GM19397 (cell line): ENCODE measurements around the gene IL10RB.

Source experiments
- ATAC-seq: cut with Tn5 transposase; IDR thresholded peaks from one replicate; pipeline ENCODE4 v1.9.1; 2021; ENCODE audit warnings: mild to moderate bottlenecking, moderate library complexity; ENCODE audit not compliant: unreplicated experiment

The IL10RB gene

GRCh38 chr21:33265664-33266049 lies 510 bp upstream of the IL10RB start:
- peak; percentile 13 for ATAC-seq

DNA sequence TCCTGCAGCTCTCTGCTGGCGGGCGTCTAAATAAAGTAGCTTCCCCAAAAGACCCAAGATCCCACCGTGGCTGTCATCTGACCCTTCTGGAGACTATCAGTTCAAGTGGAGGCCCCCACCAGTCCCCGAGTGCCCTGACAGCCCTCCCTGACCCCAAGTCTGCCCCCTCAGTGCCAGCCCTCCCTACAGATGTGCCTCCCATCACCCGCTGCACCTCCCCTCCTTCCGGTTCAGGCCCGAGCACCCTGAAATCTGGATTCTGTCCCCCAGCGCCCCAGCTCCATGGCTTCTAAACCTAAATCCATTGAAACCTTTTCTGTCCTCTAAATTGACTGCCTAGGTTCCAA lies 595 bp downstream of the IL10RB start:
- no peak for ATAC-seq

GRCh38 chr21:33267250-33267649 lies 1.1 kb downstream of the IL10RB start:
- ATAC-seq: no peak

DNA sequence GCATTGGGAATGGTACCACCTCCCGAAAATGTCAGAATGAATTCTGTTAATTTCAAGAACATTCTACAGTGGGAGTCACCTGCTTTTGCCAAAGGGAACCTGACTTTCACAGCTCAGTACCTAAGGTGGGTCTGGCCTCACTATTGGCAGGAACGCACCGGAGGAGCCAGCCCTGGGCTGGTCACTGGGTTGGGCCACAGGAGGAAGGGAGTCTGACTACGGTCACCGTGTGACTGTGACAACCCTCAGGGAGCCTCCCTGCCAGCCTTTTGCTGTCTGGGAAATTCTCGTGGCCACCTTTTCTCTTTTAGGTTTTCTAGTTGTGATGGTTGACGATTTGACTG lies 2.2 kb downstream of the IL10RB start:
- peak; percentile 9 for ATAC-seq

GRCh38 chr21:33268737-33269441 lies 2.7 kb downstream of the IL10RB start:
- ATAC-seq: peak; percentile 63

- ATAC-seq: no peak
Observed at GRCh38 chr21:33270986-33271385, 4.8 kb downstream of the IL10RB start.

- ATAC-seq: no peak
Observed at GRCh38 chr21:33273044-33273443, 6.9 kb downstream of the IL10RB start.

DNA sequence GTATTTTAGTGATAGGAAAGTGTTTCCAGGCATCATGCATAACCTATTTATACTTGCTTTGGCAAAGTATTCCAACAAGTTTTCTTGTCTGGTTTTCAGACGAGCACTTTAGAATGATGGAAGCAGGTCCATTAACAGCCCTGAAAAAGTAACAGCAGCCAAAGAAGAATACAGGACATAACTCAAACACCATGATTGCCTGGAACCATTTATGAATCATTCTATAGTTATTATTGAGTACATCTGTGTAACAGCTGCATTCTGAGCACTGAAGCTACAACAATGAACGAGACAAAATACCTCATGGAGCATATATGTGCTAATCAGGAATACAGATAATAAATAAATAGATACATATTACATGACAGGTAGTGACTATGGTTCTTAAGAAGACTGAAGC lies 12.6 kb downstream of the IL10RB start:
- no peak for ATAC-seq

- no peak for ATAC-seq
Observed at GRCh38 chr21:33279330-33279820, 13.2 kb downstream of the IL10RB start.

GRCh38 chr21:33281096-33281652 lies 15.0 kb downstream of the IL10RB start:
- ATAC-seq: no peak

DNA sequence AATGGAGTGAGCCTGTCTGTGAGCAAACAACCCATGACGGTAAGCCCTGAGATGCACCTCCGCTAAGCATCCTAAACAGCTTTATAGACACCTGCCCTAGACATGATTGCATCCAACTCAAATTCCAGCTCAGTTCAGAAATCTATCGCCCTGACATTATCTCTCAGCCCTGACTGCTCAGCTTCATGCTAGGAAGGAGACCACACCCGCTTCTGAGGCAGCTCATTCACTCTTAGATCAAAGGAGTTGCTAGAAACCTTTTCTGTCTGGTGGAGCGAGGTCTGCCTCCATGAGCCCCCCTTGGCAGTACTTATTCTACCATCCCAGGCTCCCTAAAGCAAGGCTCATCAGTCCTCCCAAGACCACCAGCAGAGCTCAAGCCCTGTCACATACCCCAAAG lies 17.0 kb downstream of the IL10RB start:
- ATAC-seq: no peak

GRCh38 chr21:33286076-33286475 lies 19.9 kb downstream of the IL10RB start:
- no peak for ATAC-seq

DNA sequence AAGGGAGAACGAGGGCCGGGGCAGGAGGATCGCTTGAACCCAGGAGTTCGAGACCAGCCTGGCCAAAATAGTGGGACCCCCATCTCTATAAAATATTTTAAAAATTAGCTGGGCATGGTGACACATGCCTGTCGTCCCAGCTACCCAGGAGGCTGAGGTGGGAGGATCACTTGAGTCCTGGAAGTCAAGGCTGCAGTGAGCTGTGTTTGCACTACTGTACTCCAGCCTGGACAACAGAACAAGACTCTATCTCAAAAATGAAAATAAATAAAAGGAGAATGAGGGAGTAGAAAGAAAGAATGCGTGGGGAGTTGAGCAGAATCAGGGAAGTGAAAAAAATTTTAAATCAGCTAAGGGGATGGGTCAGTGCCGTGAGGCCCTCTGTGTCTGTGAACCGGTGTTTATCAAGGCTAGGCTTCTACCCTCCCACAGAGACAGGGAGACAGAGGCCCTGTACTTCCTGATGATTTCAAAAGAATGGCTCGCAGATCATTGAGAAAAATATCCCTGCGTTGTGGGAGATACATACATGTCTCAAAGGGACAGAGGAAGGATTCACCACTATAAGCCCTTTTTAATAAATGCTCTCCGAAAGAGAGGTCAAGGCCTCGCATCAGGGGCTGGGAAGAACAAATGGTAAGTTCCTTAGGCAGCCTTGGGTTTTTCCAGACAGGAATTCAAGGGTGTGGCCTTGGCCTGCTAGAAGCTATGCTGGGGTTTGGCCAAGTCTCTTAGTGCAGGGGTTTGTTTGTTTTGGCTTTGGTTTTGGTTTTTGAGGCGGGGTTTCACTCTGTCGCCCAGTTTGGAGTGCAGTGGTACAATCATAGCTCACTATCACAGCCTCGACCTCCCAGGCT lies 20.7 kb downstream of the IL10RB start:
- no peak for ATAC-seq

- no peak for ATAC-seq
Observed at GRCh38 chr21:33289199-33289819, 23.1 kb downstream of the IL10RB start.

DNA sequence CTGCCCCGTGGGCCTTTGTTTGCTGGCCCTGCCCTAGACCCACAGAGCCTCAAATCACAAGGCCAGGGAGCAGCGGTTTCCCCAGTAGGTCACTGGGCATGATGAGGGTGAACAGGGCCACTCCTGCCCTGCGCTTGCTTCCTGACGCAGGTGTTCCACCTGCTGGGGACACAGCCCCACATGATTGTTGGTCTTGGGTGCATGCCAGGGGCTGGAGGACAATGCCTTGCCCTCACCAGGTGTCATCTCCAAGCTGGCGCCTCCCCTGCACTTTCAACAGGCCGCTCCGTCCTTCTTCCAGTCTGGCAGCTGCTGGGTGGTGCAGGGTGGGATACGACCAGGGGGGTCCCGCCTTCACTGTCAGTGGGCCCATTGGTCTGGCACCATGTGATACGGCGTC lies 24.3 kb downstream of the IL10RB start:
- no peak for ATAC-seq

- ATAC-seq: no peak
Observed at GRCh38 chr21:33291686-33292085, 25.5 kb downstream of the IL10RB start.

DNA sequence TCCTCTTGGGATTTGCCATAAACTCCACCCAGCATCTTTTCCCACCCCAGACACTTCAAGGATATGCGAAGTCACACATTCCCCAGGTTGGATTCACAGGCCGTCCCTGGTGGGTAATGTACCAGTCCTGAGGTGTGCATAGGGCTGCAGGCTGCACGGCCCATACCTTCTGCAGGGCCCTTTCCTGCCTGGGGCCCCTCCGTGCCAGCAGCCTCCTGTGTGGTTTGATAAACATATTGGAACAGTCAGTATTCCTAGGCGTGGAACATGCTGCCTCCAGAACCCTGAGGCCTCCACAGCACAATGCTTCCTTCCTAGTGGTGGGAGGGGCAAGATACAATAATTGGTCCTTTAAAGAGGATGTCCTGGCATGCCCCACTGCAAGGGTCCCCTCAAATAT lies 26.6 kb downstream of the IL10RB start:
- ATAC-seq: no peak

DNA sequence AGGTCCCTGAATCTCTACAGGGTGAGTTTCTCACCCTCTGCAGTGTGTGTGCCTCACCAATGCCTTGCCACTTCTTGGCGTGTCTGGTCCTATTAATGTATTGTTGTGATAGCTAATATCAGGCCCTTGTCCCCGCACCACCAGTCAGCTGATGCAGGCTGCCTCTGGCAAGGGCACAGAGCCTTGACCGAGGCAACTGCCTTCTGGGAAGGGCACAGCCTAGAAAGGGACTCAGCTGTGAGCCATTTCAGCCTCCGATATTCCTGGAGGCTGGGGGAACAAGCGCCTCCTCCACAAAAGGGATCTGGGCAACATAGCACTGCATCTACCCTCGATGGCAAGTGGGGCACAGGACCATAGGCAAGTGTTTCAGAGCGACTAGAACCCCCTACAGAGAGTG lies 27.0 kb downstream of the IL10RB start:
- ATAC-seq: no peak

DNA sequence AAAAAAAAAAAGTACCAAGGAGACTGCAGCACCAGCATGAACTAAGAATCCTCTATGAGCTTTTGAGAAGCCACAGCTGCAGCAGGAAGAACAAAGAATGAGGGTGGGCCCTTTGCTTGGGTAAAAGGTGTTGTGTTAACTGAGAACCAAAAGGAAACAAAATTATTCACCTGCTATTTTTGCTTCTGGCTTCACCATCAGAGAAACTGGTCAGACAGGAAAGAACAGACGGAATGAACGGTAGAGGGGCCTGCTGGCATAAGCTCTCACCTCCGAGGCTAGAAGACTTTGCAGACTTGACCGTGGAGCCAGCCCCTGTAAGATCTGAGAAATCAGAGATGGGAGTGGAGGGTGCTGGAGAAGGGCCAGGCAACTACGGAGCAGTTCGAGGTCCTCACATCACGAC lies 27.6 kb downstream of the IL10RB start:
- ATAC-seq: no peak

DNA sequence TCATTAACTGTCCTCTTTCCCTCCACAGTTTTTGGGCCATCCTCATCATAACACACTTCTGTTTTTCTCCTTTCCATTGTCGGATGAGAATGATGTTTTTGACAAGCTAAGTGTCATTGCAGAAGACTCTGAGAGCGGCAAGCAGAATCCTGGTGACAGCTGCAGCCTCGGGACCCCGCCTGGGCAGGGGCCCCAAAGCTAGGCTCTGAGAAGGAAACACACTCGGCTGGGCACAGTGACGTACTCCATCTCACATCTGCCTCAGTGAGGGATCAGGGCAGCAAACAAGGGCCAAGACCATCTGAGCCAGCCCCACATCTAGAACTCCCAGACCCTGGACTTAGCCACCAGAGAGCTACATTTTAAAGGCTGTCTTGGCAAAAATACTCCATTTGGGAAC lies 30.0 kb downstream of the IL10RB start:
- no peak for ATAC-seq

GRCh38 chr21:33299181-33299752 lies 33.1 kb downstream of the IL10RB start:
- peak; percentile 56 for ATAC-seq
